ENCODE data around the gene FBRS.
"Not testable (repeated sequence)": the region's sequence is repeated elsewhere in the genome, so short reads cannot be mapped to it uniquely, and the experiment has no call there.

FBRS gene

DNA sequence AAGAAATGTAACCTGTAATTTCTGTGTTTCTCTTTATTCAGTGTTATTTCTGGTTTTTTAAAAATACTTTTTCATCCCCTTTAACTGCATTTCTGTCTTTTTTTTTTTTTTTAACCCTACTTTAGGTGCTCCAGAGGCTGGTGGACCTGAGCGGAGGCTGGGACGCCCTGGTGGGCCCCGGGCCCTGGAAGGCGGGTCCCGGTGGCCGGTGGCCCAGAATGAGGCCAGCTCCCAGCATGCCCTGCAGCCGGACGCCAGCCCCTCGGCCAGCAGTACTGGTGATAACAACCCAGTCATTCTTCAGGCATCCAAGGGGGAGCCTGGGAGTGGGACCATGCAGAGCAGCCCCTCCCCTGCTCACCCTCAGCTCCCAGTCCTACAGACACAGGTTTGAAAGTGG is 42.3 kb downstream of the FBRS start:
- DNase-seq: no peak

DNA sequence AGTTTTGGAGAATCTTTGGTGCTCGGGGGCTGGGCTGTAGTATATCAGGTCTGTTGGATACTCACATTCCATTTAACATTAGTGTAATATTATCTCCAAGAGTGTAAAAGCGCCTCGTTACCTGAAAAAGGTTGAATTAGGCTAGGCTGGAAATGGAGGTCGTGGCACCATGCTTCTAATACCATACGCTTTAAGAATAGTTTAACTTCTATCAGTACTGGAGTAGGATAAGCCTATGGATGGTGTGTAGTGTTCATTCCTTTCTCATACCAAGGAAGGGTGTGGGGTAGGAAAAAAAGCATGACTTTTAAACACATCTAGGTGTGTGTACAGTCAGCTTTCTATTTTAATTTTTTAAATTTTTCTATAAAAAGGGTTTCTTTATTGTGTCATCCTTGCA is 42.7 kb downstream of the FBRS start:
- no peak for DNase-seq

DNA sequence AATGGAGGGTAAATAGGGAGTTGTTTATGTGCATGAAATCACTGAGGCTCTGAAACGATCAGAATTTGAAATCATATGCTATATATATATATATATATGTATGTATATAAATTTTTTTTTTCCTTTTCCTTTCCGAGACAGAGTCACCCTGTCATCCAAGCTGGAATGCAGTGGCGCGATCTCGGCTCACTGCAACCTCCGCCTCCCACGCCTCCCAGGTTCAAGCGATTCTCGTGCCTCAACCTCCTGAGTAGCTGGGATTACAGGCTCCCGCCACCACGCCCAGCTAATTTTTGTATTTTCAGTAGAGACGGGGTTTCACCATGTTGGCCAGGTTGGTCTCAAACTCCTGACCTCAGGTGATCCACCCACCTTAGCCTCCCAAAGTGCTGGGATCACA is 44.8 kb downstream of the FBRS start:
- DNase-seq: not testable (repeated sequence)

DNA sequence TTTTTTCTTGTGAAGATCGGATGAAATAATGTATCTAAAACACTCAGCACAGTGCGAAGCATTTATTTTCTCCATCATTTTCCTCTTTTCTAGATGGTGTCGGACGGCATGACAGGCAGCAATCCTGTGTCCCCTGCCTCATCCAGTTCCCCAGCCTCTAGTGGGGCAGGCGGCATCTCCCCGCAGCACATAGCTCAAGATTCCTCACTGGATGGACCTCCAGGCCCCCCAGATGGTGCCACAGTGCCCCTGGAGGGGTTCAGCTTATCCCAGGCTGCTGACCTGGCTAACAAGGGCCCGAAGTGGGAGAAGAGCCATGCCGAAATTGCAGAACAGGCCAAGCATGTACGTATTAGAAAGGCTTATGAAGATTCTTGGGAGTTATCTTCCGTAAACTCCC is 45.7 kb downstream of the FBRS start:
- no peak for DNase-seq

DNA sequence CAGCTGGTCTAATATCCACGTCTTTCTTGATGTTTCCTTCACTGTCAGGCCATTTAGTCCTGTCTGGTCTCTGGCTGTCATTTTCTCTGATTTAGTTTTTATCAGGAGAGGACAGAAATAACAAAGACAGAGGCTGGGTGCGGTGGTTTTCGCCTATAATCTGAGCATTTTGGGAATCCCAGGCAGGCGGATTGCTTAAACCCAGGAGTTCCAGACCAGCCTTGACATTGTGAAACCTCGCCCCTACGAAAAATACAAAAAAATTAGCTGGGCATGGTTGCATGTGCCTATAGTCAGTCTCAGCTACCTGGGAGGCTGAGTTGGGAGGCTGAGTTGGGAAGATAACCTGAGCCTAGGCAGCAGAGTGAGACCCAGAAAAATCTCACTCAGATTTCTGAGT is 47.8 kb downstream of the FBRS start:
- no peak for DNase-seq

DNA sequence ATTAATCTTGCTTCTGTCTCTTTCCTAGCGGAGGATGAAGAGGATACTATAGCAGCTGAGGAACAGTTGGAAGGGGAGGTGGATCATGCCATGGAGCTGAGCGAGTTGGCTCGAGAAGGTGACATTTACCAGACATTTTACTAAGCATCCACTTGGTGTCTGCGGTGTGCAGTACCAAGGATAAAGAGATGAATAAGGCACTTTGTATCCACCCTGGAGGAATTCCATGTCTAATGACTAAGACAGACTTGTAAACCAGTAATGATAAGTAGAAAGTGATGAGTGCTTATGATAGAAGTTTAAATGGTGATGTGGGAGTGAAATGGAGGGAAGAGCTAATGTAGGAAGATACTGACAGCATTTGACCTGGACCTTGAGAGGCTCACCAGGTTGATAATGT is 52.7 kb downstream of the FBRS start:
- DNase-seq: no peak

DNA sequence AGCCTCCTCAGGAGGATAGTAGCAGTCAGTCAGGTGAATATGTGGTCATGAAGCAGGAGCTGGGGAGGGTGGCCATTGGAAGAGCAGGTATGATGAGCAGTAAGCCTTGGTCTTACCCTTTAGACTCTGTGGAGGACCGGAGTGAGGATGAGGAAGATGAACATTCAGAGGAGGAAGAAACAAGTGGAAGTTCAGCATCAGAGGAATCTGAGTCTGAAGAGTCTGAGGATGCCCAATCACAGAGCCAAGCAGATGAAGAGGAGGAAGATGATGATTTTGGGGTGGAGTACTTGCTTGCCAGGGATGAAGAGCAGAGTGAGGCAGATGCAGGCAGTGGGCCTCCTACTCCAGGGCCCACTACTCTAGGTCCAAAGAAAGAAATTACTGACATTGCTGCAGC is 53.5 kb downstream of the FBRS start:
- DNase-seq: no peak

DNA sequence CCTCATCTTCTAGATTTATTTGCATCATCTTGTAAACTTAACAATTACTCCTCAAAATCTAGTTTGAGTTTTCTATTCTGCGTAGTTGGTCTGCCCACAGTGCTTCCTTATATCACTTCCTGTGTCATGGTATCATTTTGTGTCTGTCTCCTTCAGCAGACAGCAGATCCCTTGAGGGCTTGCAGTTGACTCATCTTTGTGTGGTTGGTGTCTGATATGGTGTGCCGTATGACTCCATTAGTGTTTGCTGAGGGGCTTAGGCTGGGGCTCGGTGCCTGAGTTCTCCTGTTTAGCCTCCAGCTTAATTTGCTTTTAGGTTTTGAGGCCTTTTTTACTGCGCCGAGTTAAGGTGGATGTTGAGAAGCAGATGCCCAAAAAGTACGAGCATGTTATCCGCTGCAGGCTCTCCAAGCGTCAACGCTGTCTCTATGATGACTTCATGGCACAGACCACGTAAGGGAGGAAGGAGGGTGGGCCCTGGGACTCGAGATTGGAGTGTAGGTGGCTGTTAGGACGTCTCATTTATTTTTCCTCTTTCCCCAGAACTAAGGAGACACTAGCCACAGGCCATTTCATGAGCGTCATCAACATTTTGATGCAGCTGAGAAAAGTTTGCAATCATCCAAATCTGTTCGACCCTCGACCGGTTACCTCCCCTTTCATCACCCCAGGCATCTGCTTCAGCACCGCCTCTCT is 57.7 kb downstream of the FBRS start:
- no peak for DNase-seq

DNA sequence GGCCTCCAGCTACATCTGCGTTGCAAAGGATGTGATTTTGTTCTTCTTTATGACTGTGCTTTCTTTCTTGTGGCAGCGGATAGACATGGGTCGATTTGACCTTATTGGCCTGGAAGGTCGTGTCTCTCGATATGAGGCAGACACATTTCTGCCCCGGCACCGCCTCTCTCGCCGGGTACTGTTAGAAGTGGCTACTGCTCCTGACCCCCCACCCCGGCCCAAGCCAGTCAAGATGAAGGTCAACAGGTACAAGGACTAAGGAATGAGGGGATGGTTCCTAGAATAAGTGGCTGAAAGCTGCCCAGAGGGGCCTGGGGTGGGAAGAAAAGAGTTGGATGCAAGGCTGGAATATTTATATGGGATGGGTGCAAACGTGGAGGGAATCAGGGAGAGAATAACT is 61.9 kb downstream of the FBRS start:
- no peak for DNase-seq

Data from NCI-H69 (cell line).